DND-41 (cell line): ENCODE data around the gene PCLO.

Experiments
- EZH2 ChIP-seq: IDR thresholded peaks from 3 replicates; pipeline ENCODE4 v1.6.1; 2012; ENCODE audit warnings: borderline replicate concordance, low read depth, mild to moderate bottlenecking, moderate library complexity, low read length, inconsistent platforms; ENCODE audit not compliant: severe bottlenecking
- TF ChIP-seq, protein P1 (sequence below): IDR thresholded peaks from 2 replicates; pipeline ENCODE4 v1.5.1; 2012; ENCODE audit warnings: borderline replicate concordance, low read length, moderate library complexity, mild to moderate bottlenecking; ENCODE audit not compliant: poor library complexity, severe bottlenecking; ENCODE audit errors: extremely low read depth

DNA sequence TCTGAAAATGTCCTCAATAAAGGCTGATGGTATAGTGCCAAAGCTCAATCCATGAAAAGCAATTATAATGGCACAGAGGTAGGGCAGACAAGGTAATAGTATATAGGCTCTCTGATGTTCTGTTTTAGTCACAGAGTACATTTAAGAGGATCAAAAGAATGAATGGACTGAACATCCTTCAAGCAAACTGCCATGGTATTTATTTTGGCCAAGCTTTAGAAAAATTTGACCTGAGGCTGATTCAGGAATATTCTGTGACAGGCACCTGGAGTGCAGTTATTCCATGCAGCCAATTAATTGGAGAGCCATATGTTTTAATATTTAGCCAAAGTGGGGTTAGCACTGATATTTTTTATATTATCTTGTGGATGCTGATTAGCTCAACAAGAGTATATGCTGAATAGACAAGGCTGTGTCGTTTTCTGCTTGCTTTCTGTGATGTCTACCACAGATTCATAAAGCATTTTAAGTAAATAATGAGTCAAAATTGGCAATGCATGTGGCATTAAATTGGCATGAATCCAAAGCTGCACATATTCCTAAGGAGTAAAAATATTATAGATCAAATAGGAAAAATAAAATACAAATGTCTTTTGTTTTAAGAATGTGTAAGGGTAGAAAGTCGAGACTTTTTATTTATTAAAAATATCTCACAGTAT is 177.4 kb downstream of the PCLO start:
- TF ChIP-seq, protein P1, sequence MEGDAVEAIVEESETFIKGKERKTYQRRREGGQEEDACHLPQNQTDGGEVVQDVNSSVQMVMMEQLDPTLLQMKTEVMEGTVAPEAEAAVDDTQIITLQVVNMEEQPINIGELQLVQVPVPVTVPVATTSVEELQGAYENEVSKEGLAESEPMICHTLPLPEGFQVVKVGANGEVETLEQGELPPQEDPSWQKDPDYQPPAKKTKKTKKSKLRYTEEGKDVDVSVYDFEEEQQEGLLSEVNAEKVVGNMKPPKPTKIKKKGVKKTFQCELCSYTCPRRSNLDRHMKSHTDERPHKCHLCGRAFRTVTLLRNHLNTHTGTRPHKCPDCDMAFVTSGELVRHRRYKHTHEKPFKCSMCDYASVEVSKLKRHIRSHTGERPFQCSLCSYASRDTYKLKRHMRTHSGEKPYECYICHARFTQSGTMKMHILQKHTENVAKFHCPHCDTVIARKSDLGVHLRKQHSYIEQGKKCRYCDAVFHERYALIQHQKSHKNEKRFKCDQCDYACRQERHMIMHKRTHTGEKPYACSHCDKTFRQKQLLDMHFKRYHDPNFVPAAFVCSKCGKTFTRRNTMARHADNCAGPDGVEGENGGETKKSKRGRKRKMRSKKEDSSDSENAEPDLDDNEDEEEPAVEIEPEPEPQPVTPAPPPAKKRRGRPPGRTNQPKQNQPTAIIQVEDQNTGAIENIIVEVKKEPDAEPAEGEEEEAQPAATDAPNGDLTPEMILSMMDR: no peak
- TF ChIP-seq EZH2: no peak
